ENCODE results near the gene IL17RE.
"Not testable (repeated sequence)": the region's sequence is repeated elsewhere in the genome, so short reads cannot be mapped to it uniquely, and the experiment has no call there.

IL17RE gene

GRCh38 chr3:9935966-9936510, 33.4 kb downstream of the IL17RE start:
- DNase-seq: no peak

- DNase-seq: no peak
Measured at GRCh38 chr3:9937486-9938238, 35.0 kb downstream of the IL17RE start.

- no peak for DNase-seq
Measured at GRCh38 chr3:9938966-9939365, 36.3 kb downstream of the IL17RE start.

GRCh38 chr3:9939906-9940305, 37.3 kb downstream of the IL17RE start:
- not testable (repeated sequence) for DNase-seq

GRCh38 chr3:9940746-9941145, 38.1 kb downstream of the IL17RE start:
- no peak for DNase-seq

GRCh38 chr3:9942164-9942563, 39.5 kb downstream of the IL17RE start:
- no peak for DNase-seq

- DNase-seq: no peak
Measured at GRCh38 chr3:9942934-9943690, 40.5 kb downstream of the IL17RE start.

- no peak for DNase-seq
Measured at GRCh38 chr3:9944271-9944670, 41.6 kb downstream of the IL17RE start.

- no peak for DNase-seq
Measured at GRCh38 chr3:9945358-9945757, 42.7 kb downstream of the IL17RE start.

GRCh38 chr3:9946112-9947024, 43.7 kb downstream of the IL17RE start:
- peak; percentile 91 for DNase-seq

- DNase-seq: no peak
Measured at GRCh38 chr3:9947025-9947995, 44.7 kb downstream of the IL17RE start.

GRCh38 chr3:9948586-9948985, 45.9 kb downstream of the IL17RE start:
- no peak for DNase-seq

GRCh38 chr3:9949115-9949514, 46.5 kb downstream of the IL17RE start:
- DNase-seq: no peak

GRCh38 chr3:9949626-9950025, 47.0 kb downstream of the IL17RE start:
- no peak for DNase-seq

GRCh38 chr3:9951126-9951525, 48.5 kb downstream of the IL17RE start:
- DNase-seq: no peak

- DNase-seq: no peak
Measured at GRCh38 chr3:9951598-9951961, 48.9 kb downstream of the IL17RE start.

GRCh38 chr3:9951962-9952805, 49.5 kb downstream of the IL17RE start, which contains the start of gene PRRT3:
PRRT3 (minus strand) TSS chr3:9952408; CDS start chr3:9950115, 2,293 bp downstream.
- peak; percentile 45 for DNase-seq

- no peak for DNase-seq
Measured at GRCh38 chr3:9955067-9955502, 52.4 kb downstream of the IL17RE start.

- no peak for DNase-seq
Measured at GRCh38 chr3:9955611-9956352, 53.1 kb downstream of the IL17RE start.

GRCh38 chr3:9957214-9957613, 54.6 kb downstream of the IL17RE start:
- DNase-seq: no peak

Data from CD4-positive, alpha-beta T cell treated with Interleukin-15 for 1 hour (primary cell).